ENCODE data around the gene SEZ6. TPM values are rescaled to one million over a fixed set of nuclear protein-coding genes. Genes with fewer than 3 reads are reported as not detected.

The SEZ6 gene
- total and polyA plus RNA-seq, 4 donors = 0.07 to 0.54 (median 0.18) TPM; not detected in 1

GRCh38 chr17:28957277-28957991 lies 48.4 kb downstream of the SEZ6 start:
- no peak for TF ChIP-seq CTCF (IDR thresholded peaks at IDR 0.05; ENCODE audit: control extremely low read depth, extremely low read depth)
- no peak overlapping the region for H3K27ac ChIP-seq (ENCODE audit: low read depth in 1 of 2, low read length in 1 of 2)
- no peak overlapping the region for H3K9ac ChIP-seq (ENCODE audit: insufficient read depth in 1 of 2, low read length in 2 of 2)
- 90% methylated on average over 13 of the region's 13 CpGs for WGBS, 2 donors
- ATAC-seq (ENCODE audit: insufficient read depth, low FRiP score) (no peak), DNase-seq (no peak)
- H3K36me3 ChIP-seq (ENCODE audit: control insufficient read depth in 4 of 4, insufficient read depth in 4 of 4, low read length in 4 of 4) = no peaks in the 10 kb centered on the region
- no peaks in the 10 kb centered on the region for H3K9me3 ChIP-seq (ENCODE audit: control insufficient read depth in 4 of 4, insufficient read depth in 3 of 4, low read length in 3 of 4)
- peaks cover 0 to 2% (median 0%) of the 10 kb centered on the region in 3 donors for H3K27me3 ChIP-seq (ENCODE audit: control insufficient read depth in 3 of 3, insufficient read depth in 3 of 3, low read length in 2 of 3)
- peaks cover 0 to 9% (median 0%) of the 10 kb centered on the region in 5 donors for H3K4me1 ChIP-seq (ENCODE audit: control insufficient read depth in 5 of 5, insufficient read depth in 5 of 5, low read length in 5 of 5)
- H3K4me3 ChIP-seq = no peak overlapping the region

DNA sequence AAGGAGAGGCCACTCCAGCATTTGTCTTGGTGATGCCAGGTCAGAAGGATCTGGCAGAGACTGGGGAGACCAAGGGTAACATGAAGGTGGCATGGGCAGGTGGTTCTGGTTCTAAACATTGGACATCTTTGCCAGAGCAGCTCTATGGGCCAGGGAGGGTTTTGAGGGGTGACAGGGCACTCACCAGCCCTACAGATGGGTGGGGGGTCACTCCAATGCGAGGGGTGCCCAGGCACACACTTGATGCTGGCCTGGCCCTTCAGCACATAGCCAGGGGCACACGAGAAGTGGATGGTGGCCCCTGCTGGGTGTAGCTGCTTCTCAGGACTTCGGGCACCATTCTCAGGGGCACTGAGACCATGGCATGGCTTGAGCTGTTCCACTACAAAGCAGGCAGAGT lies 49.0 kb downstream of the SEZ6 start:
- H3K4me3 ChIP-seq = no peak overlapping the region
- peaks cover 0 to 2% (median 0%) of the 10 kb centered on the region in 3 donors for H3K27me3 ChIP-seq (ENCODE audit: control insufficient read depth in 3 of 3, insufficient read depth in 3 of 3, low read length in 2 of 3)
- H3K27ac ChIP-seq (ENCODE audit: low read depth in 1 of 2, low read length in 1 of 2) = no peak overlapping the region
- ATAC-seq (ENCODE audit: insufficient read depth, low FRiP score) (no peak), DNase-seq (no peak)
- no peak for TF ChIP-seq CTCF (IDR thresholded peaks at IDR 0.05; ENCODE audit: control extremely low read depth, extremely low read depth)
- H3K9me3 ChIP-seq (ENCODE audit: control insufficient read depth in 4 of 4, insufficient read depth in 3 of 4, low read length in 3 of 4) = no peaks in the 10 kb centered on the region
- H3K9ac ChIP-seq (ENCODE audit: insufficient read depth in 1 of 2, low read length in 2 of 2) = no peak overlapping the region
- H3K4me1 ChIP-seq (ENCODE audit: control insufficient read depth in 5 of 5, insufficient read depth in 5 of 5, low read length in 5 of 5) = peaks cover 0 to 9% (median 0%) of the 10 kb centered on the region in 5 donors
- no peaks in the 10 kb centered on the region for H3K36me3 ChIP-seq (ENCODE audit: control insufficient read depth in 4 of 4, insufficient read depth in 4 of 4, low read length in 4 of 4)
- WGBS, 2 donors = 87 to 88% methylated on average over 3 of the region's 3 CpGs

DNA sequence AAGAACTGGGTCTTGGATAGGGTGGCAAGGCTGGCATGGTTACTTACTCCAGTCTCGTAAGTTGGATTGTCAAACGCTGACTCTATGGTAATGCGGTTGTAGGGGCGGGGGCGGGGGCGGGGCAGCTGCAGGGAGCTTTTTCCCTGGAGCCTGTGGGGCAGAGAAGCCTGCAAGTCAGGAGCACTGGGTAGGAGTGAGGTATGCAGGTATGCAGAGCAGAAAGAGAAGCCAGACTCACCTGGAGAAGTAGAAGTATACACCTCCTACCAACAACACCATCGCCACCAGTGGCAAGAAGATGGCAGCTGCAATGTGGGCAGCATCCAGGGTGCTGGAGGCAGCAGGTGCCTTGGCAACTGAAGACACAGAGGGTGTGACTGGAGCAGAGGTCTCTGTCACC lies 49.7 kb downstream of the SEZ6 start:
- DNase-seq (no peak), ATAC-seq (ENCODE audit: insufficient read depth, low FRiP score) (no peak)
- Histone ChIP-seq H3K27ac (ENCODE audit: low read depth in 1 of 2, low read length in 1 of 2) (no peak overlapping the region), H3K9me3 (ENCODE audit: control insufficient read depth in 4 of 4, insufficient read depth in 3 of 4, low read length in 3 of 4) (no peaks in the 10 kb centered on the region), H3K9ac (ENCODE audit: insufficient read depth in 1 of 2, low read length in 2 of 2) (no peak overlapping the region), H3K36me3 (ENCODE audit: control insufficient read depth in 4 of 4, insufficient read depth in 4 of 4, low read length in 4 of 4) (no peaks in the 10 kb centered on the region), H3K4me3 (no peak overlapping the region), H3K27me3 (ENCODE audit: control insufficient read depth in 3 of 3, insufficient read depth in 3 of 3, low read length in 2 of 3) (no peaks in the 10 kb centered on the region), H3K4me1 (ENCODE audit: control insufficient read depth in 5 of 5, insufficient read depth in 5 of 5, low read length in 5 of 5) (peaks cover 0 to 9% (median 0%) of the 10 kb centered on the region in 5 donors)
- WGBS, 2 donors = 79 to 89% methylated on average over 7 of the region's 7 CpGs
- no peak for TF ChIP-seq CTCF (IDR thresholded peaks at IDR 0.05; ENCODE audit: control extremely low read depth, extremely low read depth)

All from lung (tissue), 12 donors.